NCI-H345 treated with DMSO at 0.1 percent for 48 hours (cell line): Measurements from ENCODE around the gene STYXL2.

ENCODE experiments used
- DNase-seq: peaks from one replicate; lab custom pipeline; 2025; ENCODE audit not compliant: unreplicated experiment; lab: John Stamatoyannopoulos, UW

The STYXL2 gene

DNA sequence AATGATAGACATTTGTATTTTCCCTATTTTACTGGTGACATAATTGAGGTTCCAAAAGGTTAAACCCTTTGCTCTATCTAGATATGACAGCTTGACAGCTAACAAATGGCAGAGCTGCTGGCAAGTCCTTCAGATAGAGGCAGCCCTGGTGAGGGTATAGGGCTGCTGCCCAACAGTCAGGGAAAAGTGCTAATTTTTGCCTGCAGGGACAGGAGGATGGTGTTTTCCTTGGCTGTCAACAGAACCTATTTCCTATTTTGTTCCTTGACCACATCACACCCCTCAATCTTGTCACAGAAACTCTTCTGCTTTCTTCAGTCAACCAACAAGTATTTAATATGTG lies 16.0 kb upstream of the STYXL2 start:
- DNase-seq, result no peak

DNA sequence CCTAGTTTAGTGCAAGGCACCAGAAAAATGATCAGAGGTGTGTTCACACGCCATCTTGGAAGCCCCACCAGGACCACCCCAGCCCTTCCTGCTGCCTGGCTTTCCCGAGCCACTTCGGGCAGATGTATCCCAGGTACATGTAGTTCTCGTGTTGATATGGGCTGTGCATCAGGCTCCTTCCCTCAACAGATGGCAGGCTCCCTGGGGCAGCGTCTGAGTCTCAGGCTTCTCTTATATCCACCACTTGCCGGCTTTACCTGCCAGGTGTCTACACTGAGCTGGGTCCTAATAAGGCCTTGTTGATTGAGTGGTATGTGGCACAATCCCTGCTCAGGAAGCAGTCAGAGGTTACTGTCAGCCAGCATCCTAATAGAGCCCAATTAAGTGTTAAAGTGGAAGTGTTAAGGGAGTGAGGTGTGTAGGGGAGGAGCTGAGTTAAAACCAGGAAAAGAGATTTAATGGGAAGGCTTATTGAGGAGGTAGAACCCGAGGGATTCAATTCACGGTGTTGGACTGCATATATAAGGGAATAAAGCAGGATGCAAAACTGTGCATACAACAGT lies 12.2 kb upstream of the STYXL2 start:
- no peak for DNase-seq

GRCh38 chr1:167082511-167083027 lies 11.3 kb upstream of the STYXL2 start:
- no peak for DNase-seq

DNA sequence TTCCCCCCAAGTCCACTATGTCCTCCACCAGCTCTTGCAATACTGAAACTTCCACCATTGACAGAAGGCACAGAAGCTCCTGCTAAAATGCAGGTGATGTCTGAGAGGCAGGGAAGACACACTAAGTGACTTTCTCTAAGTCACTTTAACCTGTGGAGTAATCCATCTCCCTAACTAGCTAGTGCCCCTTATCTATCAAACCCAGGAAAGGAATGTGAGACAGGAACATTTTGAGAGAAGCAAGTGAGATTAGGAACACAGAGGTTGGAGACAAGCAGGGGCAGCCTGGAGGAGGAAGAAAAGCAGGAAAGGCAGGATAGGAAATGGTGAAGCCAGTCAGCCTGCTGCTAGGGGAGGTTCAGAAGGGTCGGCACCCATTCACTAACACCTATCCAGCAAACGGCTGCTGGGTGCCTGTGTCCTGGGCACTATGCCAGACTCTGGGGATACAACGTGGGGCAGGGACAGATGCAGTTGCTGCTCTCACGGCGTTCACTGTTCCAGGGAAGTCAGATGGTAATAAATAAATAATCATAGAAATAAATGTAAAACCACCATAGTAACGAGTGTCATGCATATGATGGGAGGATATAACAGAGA lies 10.7 kb upstream of the STYXL2 start:
- peak; percentile 70 for DNase-seq

- no peak for DNase-seq
Measured at GRCh38 chr1:167083871-167084270, 10.0 kb upstream of the STYXL2 start.

DNA sequence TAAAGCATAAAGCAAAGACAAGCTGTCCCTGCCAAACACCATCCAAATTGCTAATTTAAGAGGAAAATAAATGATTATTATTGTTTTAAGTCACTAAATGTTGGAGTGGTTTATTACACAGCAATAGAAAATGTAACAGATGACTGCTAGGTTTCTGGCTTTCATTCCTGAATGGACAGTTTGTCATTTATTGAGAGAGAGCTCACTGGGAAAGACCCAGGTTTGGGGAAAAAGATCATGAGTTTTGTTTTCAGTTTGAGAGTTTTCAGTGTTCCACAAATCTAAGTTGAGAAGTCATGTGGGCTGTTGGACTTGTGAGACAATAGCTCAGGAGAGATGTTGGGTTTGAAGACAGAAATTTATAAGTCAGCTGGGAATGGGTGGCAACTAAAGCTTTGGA lies 9.1 kb upstream of the STYXL2 start:
- no peak for DNase-seq

- no peak for DNase-seq
Measured at GRCh38 chr1:167086033-167086432, 7.8 kb upstream of the STYXL2 start.

DNA sequence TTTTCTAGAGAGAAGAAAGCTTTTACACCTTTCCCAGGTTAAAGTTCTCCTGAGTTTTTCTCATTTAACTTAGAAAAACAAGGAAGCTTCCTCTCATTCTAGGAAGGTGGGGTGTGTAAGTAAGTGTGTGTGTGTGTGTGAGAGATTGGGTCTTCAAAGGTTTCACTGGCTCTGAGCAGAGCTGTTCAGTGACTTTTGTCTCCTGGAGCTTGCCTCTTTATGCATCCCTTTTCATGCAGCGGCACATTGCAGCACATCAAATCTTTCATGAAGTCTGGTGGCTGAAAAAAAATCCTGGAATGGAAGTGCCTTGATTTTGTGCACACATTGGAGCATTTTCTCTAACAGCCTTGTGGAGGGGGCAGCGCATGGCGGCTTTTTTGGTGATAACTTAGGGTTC lies 7.1 kb upstream of the STYXL2 start:
- DNase-seq, result no peak

- DNase-seq, result no peak
Measured at GRCh38 chr1:167088746-167089417, 5.0 kb upstream of the STYXL2 start.

- no peak for DNase-seq
Measured at GRCh38 chr1:167089939-167090313, 3.9 kb upstream of the STYXL2 start.

DNA sequence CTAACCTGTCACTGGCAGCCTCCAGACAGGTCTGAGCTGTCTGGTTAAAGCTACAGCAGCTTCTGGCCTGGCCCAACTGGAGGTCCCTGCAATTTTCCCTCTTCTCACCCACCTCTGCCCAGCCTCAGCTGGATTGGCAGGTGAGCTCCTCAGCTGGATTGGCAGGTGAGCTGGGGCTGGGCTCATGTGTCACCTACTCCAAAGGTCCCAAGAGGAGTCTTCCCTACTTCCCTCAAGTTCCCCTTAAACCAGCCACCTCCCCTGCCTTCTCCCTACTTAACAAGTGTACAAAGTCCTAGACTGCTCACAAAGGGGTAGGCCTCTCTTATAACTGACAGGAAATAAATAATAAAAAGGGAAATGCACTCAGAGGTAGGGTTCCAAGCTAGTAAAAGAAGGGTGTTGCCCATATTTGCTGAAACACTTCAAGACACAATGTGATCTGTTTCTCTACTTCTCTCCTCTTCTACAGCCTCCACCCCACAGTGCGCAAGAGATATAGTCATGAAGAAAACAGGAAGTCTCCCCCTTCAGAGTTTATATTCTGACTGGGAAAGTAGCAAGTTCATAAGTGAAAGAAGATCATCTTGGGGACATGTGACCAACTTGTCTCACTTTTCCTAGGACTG lies 3.4 kb upstream of the STYXL2 start, which contains the start of gene GPA33:
TSS of gene GPA33 (minus strand) at position 64 of the 629 bp plus-strand sequence. CDS start 90 bp downstream, outside the sequence.
- no peak for DNase-seq

DNA sequence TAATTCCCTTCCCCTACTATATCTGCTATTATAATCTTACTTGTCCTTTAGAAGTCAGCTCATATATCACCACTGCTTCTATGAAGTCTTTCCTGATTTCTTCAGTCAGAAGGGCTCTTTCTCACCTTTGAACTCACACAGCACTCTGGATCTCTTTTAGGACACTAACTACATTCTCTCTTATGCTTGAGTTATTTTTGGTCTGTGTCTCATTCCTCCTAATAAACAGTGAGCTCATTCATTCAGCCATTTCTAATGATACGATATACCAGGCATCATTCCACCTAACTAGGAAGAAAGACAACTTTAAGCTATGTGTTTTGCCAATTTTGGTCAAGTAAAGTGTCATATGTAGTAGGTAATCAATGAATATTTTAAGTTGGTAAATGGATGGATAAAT lies 1.2 kb upstream of the STYXL2 start:
- no peak for DNase-seq

DNA sequence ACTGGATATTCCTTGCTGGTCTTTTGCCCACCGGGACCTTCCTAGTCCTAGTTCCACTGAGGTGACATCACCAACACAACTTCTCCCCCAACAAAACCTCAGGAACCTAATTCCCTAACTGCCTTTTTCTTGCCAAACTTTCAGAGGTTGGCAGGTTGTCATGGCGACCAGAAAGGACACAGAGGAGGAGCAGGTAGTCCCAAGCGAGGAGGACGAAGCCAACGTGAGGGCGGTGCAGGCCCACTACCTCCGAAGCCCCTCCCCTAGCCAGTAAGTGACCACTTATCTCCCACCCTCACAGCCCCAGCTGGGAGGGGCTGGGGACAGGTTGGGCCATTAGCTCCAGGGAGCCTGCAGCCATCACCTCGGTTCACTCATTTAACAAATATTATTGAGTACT lies 815 bp downstream of the STYXL2 start:
- no peak for DNase-seq

DNA sequence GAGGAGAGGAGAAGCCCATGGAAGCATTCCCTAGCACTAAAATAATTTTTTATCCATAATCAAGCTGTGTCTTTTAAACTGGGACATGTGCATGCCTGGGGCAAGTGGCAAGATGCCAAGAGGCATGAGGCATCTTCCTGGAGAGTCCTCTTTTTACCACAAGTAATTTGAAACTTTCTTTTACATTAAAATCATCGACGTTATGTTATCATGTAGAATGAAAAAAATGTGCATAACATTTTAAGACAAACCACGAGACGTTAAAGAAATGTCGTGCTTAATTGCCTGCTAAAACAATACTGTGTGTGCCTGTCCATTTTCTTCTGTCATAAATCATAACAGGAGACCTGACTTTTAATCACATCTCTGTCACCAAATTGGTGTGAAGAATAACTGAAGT lies 1.5 kb downstream of the STYXL2 start:
- DNase-seq, result no peak

DNA sequence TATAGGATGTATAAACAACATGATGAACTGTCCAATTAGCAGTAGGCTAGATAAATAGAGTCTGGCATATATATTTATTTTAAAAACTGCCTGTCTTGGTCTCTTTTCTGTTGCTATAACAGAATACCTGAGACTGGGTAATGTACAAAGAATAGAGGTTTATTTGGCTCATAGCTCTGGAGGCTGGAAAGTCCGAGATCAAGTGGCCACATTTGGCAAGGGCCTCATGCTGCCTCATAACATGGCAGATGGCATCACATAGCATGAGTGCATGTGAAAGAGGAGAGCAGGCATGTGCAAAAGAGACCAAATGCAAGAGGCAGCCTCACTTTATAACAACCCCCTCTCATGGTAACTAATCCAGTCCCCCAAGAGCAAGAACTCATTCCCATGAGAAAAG lies 6.0 kb downstream of the STYXL2 start:
- no peak for DNase-seq

- DNase-seq, result no peak
Measured at GRCh38 chr1:167100730-167101129, 6.9 kb downstream of the STYXL2 start.

GRCh38 chr1:167101754-167102153 lies 7.9 kb downstream of the STYXL2 start:
- DNase-seq, result no peak

GRCh38 chr1:167102906-167103573 lies 9.2 kb downstream of the STYXL2 start:
- no peak for DNase-seq

GRCh38 chr1:167104256-167104633 lies 10.4 kb downstream of the STYXL2 start:
- DNase-seq, result no peak

DNA sequence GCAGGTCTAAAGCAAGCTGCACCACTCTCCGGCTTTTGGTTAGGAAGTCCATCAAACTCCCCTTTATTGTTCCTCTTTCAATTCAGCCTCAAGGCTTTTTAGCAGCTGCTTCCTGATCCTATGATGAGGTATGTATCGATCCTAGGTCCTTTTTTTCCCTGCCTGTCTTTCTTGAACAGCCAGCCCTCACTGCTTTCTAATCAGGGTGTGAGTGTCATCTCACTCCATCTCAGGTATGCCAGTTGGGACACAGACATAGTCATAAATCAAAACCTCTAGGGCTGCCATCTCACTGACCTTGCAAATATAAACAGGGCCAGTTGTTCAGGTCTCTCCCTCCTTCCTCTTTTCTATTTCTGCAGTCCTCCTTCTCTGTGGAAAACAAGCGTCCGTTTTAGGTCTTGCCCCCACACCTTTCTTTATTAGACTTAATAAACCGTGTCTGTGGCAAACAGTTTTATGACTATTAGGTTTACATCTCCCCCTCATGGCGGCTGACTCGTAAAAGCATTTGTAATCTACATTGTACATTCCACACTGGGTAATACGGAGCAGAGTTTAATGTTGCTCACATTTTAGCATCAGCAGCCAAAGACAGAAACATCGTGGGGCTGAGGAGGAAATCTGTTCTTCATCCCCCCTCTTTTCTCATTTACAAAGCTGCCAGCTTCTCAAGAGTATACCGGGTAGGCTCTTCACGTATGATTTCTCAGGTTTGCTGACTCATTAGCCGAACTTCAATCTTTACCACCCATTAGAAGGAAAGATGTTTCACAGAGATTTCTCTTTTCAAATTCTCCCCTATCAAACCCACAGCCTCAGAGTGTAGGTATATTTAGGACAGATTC lies 11.6 kb downstream of the STYXL2 start:
- no peak for DNase-seq

DNA sequence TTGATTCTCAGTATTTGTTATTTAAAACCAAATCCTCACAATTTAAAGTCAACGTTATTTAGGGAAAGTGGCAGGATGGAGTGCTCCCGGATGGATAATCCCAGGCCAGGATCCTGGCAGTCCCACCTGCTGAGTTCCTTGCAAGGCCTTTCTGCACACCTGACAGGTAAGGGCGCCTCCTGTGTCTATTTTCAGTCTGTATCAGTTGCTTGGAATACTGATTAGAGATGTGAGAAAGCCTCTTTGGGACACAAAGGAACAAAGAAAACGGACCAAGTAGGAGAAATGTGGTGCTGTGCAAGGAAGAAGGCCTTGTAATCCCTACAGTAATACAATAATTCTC lies 12.2 kb downstream of the STYXL2 start:
- DNase-seq, result no peak
